Measurements from ENCODE around the gene SLC7A1. TPM values are rescaled to one million over a fixed set of nuclear protein-coding genes. Genes with fewer than 3 reads are reported as not detected.
A peak's percentile ranks its signal among the peaks of the same experiment; 100 is the strongest.

The SLC7A1 gene
- total RNA-seq, 3 donors from 2014 or later (not counting 1 experiment from before 2014, with no cell fraction given): 8.7 to 12.6 (median 10.2) TPM

DNA sequence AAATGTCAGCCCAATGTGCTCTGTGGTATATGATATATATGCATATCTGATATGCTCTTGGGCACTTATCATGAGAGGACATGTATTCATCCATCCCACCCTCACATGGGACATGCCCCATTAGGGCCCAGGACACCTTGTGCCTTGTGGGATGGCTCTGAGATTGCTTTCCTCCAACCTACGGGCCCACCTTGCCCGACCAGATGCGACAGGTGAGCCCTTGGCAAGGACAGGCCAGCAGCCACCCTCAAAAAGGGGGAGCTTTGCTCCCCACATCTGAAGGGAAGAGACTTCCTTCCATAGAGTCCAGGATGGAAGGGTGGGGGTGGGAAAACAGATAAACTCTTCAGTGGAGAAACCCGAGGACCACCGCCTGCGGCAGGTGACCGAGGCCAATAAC, 58.6 kb downstream of the SLC7A1 start:
- Mint-ChIP-seq H3K9me3 (no peaks in the 10 kb centered on the region), H3K27ac (no peak overlapping the region), H3K4me3 (no peak overlapping the region), H3K27me3 (ENCODE audit: low read depth in 2 of 2) (no peaks in the 10 kb centered on the region), H3K4me1 (peaks cover 12 to 25% of the 10 kb centered on the region in 2 donors), H3K36me3 (peaks cover 5% of the 10 kb centered on the region)
- Histone ChIP-seq H3K4me1 (ENCODE audit: control insufficient read depth, insufficient read depth, low read length) (no peaks in the 10 kb centered on the region), H3K4me3 (ENCODE audit: low read length) (no peak overlapping the region), H3K9me3 (ENCODE audit: control insufficient read depth, insufficient read depth, low read length) (no peaks in the 10 kb centered on the region), H3K27ac (ENCODE audit: low read length) (no peak overlapping the region), H3K27me3 (ENCODE audit: control insufficient read depth, insufficient read depth, low read length) (no peaks in the 10 kb centered on the region), H3K36me3 (ENCODE audit: control insufficient read depth, insufficient read depth, low read length) (peaks cover 9% of the 10 kb centered on the region)
- intact Hi-C loops (cut with micrococcal nuclease): no loop called here
- ATAC-seq (no peak), DNase-seq (no peak)
- 92% methylated on average over 7 of the region's 7 CpGs for WGBS (ENCODE audit: insufficient coverage)
- TF ChIP-seq, protein P1, sequence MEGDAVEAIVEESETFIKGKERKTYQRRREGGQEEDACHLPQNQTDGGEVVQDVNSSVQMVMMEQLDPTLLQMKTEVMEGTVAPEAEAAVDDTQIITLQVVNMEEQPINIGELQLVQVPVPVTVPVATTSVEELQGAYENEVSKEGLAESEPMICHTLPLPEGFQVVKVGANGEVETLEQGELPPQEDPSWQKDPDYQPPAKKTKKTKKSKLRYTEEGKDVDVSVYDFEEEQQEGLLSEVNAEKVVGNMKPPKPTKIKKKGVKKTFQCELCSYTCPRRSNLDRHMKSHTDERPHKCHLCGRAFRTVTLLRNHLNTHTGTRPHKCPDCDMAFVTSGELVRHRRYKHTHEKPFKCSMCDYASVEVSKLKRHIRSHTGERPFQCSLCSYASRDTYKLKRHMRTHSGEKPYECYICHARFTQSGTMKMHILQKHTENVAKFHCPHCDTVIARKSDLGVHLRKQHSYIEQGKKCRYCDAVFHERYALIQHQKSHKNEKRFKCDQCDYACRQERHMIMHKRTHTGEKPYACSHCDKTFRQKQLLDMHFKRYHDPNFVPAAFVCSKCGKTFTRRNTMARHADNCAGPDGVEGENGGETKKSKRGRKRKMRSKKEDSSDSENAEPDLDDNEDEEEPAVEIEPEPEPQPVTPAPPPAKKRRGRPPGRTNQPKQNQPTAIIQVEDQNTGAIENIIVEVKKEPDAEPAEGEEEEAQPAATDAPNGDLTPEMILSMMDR (IDR thresholded peaks at IDR 0.05): no peak

DNA sequence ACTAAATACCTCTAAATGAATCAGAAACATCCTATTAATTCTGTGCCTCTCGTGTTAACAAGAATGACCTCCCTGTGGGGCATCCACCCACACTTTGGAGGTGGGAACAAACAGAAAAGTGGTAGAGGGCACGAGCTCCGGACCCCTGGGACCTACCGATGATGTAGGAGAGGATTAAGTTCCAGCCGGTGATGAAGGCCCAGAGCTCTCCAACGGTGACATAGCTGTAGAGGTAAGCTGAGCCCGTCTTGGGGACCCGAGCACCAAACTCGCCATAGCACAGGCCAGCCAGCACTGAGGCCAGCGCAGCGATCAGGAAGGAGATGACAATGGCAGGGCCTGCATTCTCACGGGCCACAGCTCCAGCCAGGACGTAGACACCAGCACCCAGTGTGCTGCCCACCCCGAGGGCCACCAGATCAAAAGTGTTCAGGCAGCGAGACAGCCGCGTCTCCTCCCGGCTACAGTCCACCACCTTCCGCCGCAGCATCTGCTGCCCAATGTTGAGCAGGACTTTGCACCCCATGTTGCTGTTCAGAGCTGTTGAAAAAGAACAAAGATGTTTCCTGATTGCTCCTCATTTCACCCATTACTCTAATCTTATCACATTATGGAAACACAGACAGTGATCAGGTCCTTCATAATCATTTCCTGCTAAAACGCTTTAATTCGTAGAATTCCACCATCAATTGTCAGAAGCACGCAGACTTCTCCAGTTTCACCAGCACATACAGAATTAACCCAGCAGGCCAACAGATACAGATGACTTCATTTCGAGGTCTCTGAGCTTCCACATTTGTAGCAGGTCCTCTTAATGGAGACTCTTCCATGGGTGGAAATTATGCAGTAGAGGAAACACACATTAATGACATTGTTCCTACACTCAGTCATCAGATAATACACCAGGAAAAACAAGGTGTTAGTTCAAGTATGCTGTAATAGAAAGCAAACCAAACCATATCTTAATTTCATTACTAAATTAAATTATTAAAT, 59.5 kb downstream of the SLC7A1 start:
- H3K27me3 Mint-ChIP-seq (ENCODE audit: low read depth in 2 of 2): no peaks in the 10 kb centered on the region
- Histone ChIP-seq H3K9me3 (ENCODE audit: control insufficient read depth, insufficient read depth, low read length) (no peaks in the 10 kb centered on the region), H3K4me1 (ENCODE audit: control insufficient read depth, insufficient read depth, low read length) (no peaks in the 10 kb centered on the region), H3K27me3 (ENCODE audit: control insufficient read depth, insufficient read depth, low read length) (no peaks in the 10 kb centered on the region), H3K4me3 (ENCODE audit: low read length) (no peak overlapping the region), H3K27ac (ENCODE audit: low read length) (no peak overlapping the region), H3K36me3 (ENCODE audit: control insufficient read depth, insufficient read depth, low read length) (peaks cover 10% of the 10 kb centered on the region)
- intact Hi-C loops (cut with micrococcal nuclease): no loop called here
- TF ChIP-seq, protein P1 (IDR thresholded peaks at IDR 0.05): no peak
- H3K4me3 Mint-ChIP-seq: no peak overlapping the region
- no peaks in the 10 kb centered on the region for H3K9me3 Mint-ChIP-seq
- WGBS (ENCODE audit: insufficient coverage): 97% methylated on average over 24 of the region's 24 CpGs
- H3K4me1 Mint-ChIP-seq: peaks cover 12 to 24% of the 10 kb centered on the region in 2 donors
- ATAC-seq (no peak), DNase-seq (no peak)
- H3K27ac Mint-ChIP-seq: peak overlapping the region in 1 of 2 donors; percentile 70
- peaks cover 5% of the 10 kb centered on the region for H3K36me3 Mint-ChIP-seq

DNA sequence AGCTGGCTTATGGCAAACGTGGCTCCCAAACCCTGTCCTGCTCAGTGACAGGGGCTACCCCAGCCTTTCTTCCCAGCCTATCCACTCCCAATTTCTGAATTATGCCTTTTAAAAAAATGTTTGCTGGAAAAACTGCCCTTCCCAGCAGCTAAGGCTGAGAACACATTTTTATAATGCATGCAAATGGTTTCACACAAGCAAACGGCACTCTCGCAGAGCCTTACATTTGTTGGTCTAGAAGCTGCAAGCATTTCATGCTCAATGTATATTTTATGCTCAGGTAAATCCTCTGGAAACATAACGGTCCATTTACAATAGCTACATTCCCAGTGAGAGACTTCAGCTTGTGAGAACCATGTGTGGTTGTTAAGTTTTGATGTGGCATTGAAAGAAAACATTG, 61.4 kb downstream of the SLC7A1 start:
- H3K4me3 ChIP-seq (ENCODE audit: low read length): no peak overlapping the region
- DNase-seq (no peak), ATAC-seq (no peak)
- TF ChIP-seq, protein P1 (IDR thresholded peaks at IDR 0.05): no peak
- peaks cover 13% of the 10 kb centered on the region for H3K36me3 ChIP-seq (ENCODE audit: control insufficient read depth, insufficient read depth, low read length)
- peaks cover 29 to 40% of the 10 kb centered on the region in 2 donors for H3K4me1 Mint-ChIP-seq
- H3K4me3 Mint-ChIP-seq: no peak overlapping the region
- no peaks in the 10 kb centered on the region for H3K9me3 Mint-ChIP-seq
- no peaks in the 10 kb centered on the region for H3K27me3 Mint-ChIP-seq (ENCODE audit: low read depth in 2 of 2)
- peaks cover 10% of the 10 kb centered on the region for H3K4me1 ChIP-seq (ENCODE audit: control insufficient read depth, insufficient read depth, low read length)
- WGBS (ENCODE audit: insufficient coverage): 96% methylated on average over 3 of the region's 4 CpGs
- H3K9me3 ChIP-seq (ENCODE audit: control insufficient read depth, insufficient read depth, low read length): no peaks in the 10 kb centered on the region
- H3K27ac ChIP-seq (ENCODE audit: low read length): no peak overlapping the region
- intact Hi-C loops (cut with micrococcal nuclease): no loop called here
- H3K27me3 ChIP-seq (ENCODE audit: control insufficient read depth, insufficient read depth, low read length): no peaks in the 10 kb centered on the region
- peaks cover 5% of the 10 kb centered on the region for H3K36me3 Mint-ChIP-seq
- peak overlapping the region in 1 of 2 donors; percentile 61 for H3K27ac Mint-ChIP-seq
